Measurements from ENCODE around the gene ZBED4. TPM values are rescaled to one million over a fixed set of nuclear protein-coding genes. Genes with fewer than 3 reads are reported as not detected.
"Not testable (repeated sequence)": the region's sequence is repeated elsewhere in the genome, so short reads cannot be mapped to it uniquely, and the experiment has no call there.

Gene ZBED4
- total and polyA plus RNA-seq, 2 of the 13 experiments (the other 11 are each of a cell fraction or from before 2014, with no cell fraction given): 5.4 to 9.6 TPM

DNA sequence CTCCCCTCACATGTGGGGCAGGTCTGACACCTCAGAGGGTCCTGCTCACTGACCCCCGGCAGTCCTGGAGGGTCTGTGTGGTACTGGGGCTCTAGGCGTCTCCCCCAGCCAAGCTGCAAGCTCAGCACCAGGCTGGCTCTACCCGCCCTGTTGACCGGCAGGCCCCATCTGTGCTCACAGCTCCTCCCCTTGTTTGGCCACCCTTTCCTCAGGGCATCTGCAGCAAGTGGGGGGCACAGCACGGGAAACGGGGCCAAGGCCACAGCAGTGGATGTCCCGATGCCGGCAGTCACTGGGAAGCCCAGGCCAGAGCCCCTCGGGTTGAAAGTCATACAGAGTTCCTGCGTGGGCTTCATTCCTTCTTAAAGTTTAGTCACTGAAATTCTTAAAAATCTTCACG lies 31.9 kb upstream of the ZBED4 start:
- TF ChIP-seq AGO2 (optimal IDR thresholded peaks at IDR 0.05; ENCODE audit: low read depth, low read length): peak; percentile 18
- peaks cover 93% of the 10 kb centered on the region for H3K79me2 ChIP-seq (ENCODE audit: insufficient read depth, low read length)
- peaks cover 42% of the 10 kb centered on the region for H4K20me1 ChIP-seq (ENCODE audit: insufficient read depth, low read length)
- BruUV-seq (replicated peaks); H2AFZ ChIP-seq (ENCODE audit: low read length); H3K9ac ChIP-seq (ENCODE audit: insufficient read depth, low read depth, low read length); intact Hi-C loops (cut with micrococcal nuclease; ENCODE audit: unreplicated experiment); CTCF ChIA-PET (ENCODE audit: low intra/inter-chr PET ratio, low total read pairs); H3K4me3 ChIP-seq (replicated peaks in 1 of 3; ENCODE audit: insufficient read depth in 1 of 3, low read depth in 2 of 3, low read length in 3 of 3); H3K27ac ChIP-seq (ENCODE audit: extremely low read length, insufficient read depth, low read length); FAIRE-seq; H3K4me2 ChIP-seq (ENCODE audit: low read depth, low read length); ATAC-seq; in situ Hi-C loops (cut with HindIII; ENCODE audit: extremely low pct_ligation_motif_present, low pct_unique_long_range_greater_than_20kb); H3K9me3 ChIP-seq (ENCODE audit: low read length); POLR2A ChIA-PET; DNase-seq (ENCODE audit: low spot score); H3K27me3 ChIP-seq (ENCODE audit: control insufficient read depth in 1 of 2, insufficient read depth in 2 of 2, low read length in 2 of 2): not testable (repeated sequence)
- peaks cover 34% of the 10 kb centered on the region for H3K4me1 ChIP-seq (ENCODE audit: insufficient read depth, low read length)
- H3K36me3 ChIP-seq (replicated peaks in 1 of 2; ENCODE audit: control insufficient read depth in 1 of 2, insufficient read depth in 2 of 2, low read length in 2 of 2): peaks cover 22 to 68% of the 10 kb centered on the region in 2 experiments
- 98% methylated on average over 10 of the region's 11 CpGs for WGBS (ENCODE audit: low lambda C conversion rate)

DNA sequence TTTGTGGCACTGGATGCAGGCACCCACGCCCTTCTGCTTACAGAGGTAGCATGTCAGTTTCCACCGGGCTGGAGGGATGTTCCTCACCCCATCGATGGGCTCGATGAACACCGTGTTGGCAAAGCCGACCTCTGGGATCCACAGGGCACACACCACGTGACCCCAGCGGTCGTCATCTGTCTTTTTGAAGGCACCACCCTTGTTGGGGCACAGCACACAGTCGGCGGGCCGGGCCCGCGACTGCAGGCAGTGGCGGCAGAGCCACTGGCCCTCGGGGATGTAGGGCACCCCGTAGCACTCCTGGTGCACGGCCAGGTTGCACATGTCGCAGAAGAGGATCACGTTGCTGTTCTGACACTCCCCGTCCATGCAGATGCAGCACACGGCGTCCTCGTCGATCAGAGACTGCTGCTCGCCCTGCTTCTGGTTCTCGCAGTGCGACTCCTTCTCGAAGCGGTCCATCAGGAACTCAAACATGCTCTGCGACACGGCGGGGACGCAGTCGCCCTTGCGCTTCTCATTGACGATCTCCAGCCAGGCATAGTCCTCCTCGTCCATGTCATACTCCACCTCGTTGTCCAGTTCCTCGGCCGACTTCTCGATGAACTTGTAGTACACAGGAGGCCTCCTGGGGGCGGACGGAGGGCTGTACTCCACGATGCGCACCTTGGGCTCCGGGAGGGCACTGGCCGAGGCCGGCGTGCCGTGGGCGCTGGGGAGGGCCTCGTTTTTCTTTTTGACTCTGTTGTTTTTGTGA lies 30.2 kb upstream of the ZBED4 start:
- peaks cover 40% of the 10 kb centered on the region for H3K4me1 ChIP-seq (ENCODE audit: insufficient read depth, low read length)
- POLR2A ChIA-PET: no interaction called here
- TF ChIP-seq POGZ (CRISPR knock-in tag; IDR thresholded peaks at IDR 0.05): no peak
- no peak for TF ChIP-seq ZNF776 (CRISPR knock-in tag; IDR thresholded peaks at IDR 0.05)
- TF ChIP-seq ZBTB38 (CRISPR knock-in tag; IDR thresholded peaks at IDR 0.05): peak; percentile 46; the same call in 1 of the 2 replicates
- peak; percentile 68 for TF ChIP-seq AGO2 (optimal IDR thresholded peaks at IDR 0.05; ENCODE audit: low read depth, low read length)
- TF ChIP-seq ZNF121 (CRISPR knock-in tag; IDR thresholded peaks at IDR 0.05): no peak
- no peak for TF ChIP-seq ARNTL (CRISPR knock-in tag; IDR thresholded peaks at IDR 0.05)
- no peak for TF ChIP-seq RAD51 (IDR thresholded peaks at IDR 0.05; ENCODE audit: borderline replicate concordance)
- no peak for TF ChIP-seq IRF2 (CRISPR knock-in tag; IDR thresholded peaks at IDR 0.05)
- TF ChIP-seq ZFX (CRISPR knock-in tag; IDR thresholded peaks at IDR 0.05; ENCODE audit: low read depth): no peak
- no peak for TF ChIP-seq ZNF501 (CRISPR knock-in tag; IDR thresholded peaks at IDR 0.05)
- no peak for TF ChIP-seq ZNF546 (CRISPR knock-in tag; conservative IDR thresholded peaks at IDR 0.05)
- no peak for TF ChIP-seq ZNF468 (CRISPR knock-in tag; IDR thresholded peaks at IDR 0.05)
- no peak for TF ChIP-seq YY1 (IDR thresholded peaks at IDR 0.05; ENCODE audit: insufficient read depth, insufficient replicate concordance, low read depth, low read length)
- TF ChIP-seq ZNF605 (CRISPR knock-in tag; IDR thresholded peaks at IDR 0.05): no peak
- TF ChIP-seq, protein P1, sequence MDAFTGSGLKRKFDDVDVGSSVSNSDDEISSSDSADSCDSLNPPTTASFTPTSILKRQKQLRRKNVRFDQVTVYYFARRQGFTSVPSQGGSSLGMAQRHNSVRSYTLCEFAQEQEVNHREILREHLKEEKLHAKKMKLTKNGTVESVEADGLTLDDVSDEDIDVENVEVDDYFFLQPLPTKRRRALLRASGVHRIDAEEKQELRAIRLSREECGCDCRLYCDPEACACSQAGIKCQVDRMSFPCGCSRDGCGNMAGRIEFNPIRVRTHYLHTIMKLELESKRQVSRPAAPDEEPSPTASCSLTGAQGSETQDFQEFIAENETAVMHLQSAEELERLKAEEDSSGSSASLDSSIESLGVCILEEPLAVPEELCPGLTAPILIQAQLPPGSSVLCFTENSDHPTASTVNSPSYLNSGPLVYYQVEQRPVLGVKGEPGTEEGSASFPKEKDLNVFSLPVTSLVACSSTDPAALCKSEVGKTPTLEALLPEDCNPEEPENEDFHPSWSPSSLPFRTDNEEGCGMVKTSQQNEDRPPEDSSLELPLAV (CRISPR knock-in tag; conservative IDR thresholded peaks at IDR 0.05; ENCODE audit: low read depth): no peak
- TF ChIP-seq, protein P2, sequence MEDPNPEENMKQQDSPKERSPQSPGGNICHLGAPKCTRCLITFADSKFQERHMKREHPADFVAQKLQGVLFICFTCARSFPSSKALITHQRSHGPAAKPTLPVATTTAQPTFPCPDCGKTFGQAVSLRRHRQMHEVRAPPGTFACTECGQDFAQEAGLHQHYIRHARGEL (CRISPR knock-in tag; IDR thresholded peaks at IDR 0.05): no peak
- no peak for TF ChIP-seq ZNF329 (CRISPR knock-in tag; IDR thresholded peaks at IDR 0.05; ENCODE audit: low read depth)
- TF ChIP-seq PITX1 (CRISPR knock-in tag; IDR thresholded peaks at IDR 0.05): no peak

More for the DNA sequence above, 30.2 kb upstream of the ZBED4 start:
- no peaks in the 10 kb centered on the region for H3K9me3 ChIP-seq (ENCODE audit: low read length)
- TSS peak; percentile 17 for BruUV-seq (replicated peaks)
- no peaks in the 10 kb centered on the region for H3K27me3 ChIP-seq (ENCODE audit: control insufficient read depth in 1 of 2, insufficient read depth in 2 of 2, low read length in 2 of 2)
- no peak for DNase-seq (ENCODE audit: low spot score)
- H4K20me1 ChIP-seq (ENCODE audit: insufficient read depth, low read length): peaks cover 32% of the 10 kb centered on the region
- H3K4me2 ChIP-seq (ENCODE audit: low read depth, low read length): no peak overlapping the region
- intact Hi-C loops (cut with micrococcal nuclease; ENCODE audit: unreplicated experiment) (no loop called here), in situ Hi-C loops (cut with HindIII; ENCODE audit: extremely low pct_ligation_motif_present, low pct_unique_long_range_greater_than_20kb) (no loop called here)
- H3K36me3 ChIP-seq (replicated peaks in 1 of 2; ENCODE audit: control insufficient read depth in 1 of 2, insufficient read depth in 2 of 2, low read length in 2 of 2): peaks cover 19 to 52% of the 10 kb centered on the region in 2 experiments
- CTCF ChIA-PET (ENCODE audit: low intra/inter-chr PET ratio, low total read pairs): no interaction called here
- no peak overlapping the region for H3K27ac ChIP-seq (ENCODE audit: extremely low read length, insufficient read depth, low read length)
- no peak for FAIRE-seq
- WGBS (ENCODE audit: low lambda C conversion rate): 96% methylated on average over 47 of the region's 53 CpGs
- H3K4me3 ChIP-seq (replicated peaks in 1 of 3; ENCODE audit: insufficient read depth in 1 of 3, low read depth in 2 of 3, low read length in 3 of 3): no peak overlapping the region
- ATAC-seq: no peak
- peaks cover 78% of the 10 kb centered on the region for H3K79me2 ChIP-seq (ENCODE audit: insufficient read depth, low read length)
- no peak overlapping the region for H3K9ac ChIP-seq (ENCODE audit: insufficient read depth, low read depth, low read length)
- no peak overlapping the region for H2AFZ ChIP-seq (ENCODE audit: low read length)

All from HepG2 (cell line).